ENCODE measurements around the gene SMC3. TPM values are rescaled to one million over a fixed set of nuclear protein-coding genes. Genes with fewer than 3 reads are reported as not detected.
"Not testable (repeated sequence)": the region's sequence is repeated elsewhere in the genome, so short reads cannot be mapped to it uniquely, and the experiment has no call there.

Gene SMC3
- total RNA-seq, 1 experiment from 2014 or later = 43.2 TPM

GRCh38 chr10:110531687-110532086, 35.8 kb upstream of the SMC3 start:
- H3K36me3 Mint-ChIP-seq (ENCODE audit: insufficient read depth, unreplicated experiment) = no peaks in the 10 kb centered on the region
- H3K9me3 Mint-ChIP-seq (ENCODE audit: unreplicated experiment) = no peaks in the 10 kb centered on the region
- TF ChIP-seq CTCF (IDR thresholded peaks at IDR 0.05; ENCODE audit: unreplicated experiment) = no peak
- POLR2A ChIA-PET = no interaction called here
- no peaks in the 10 kb centered on the region for H3K27me3 Mint-ChIP-seq (ENCODE audit: insufficient read depth, unreplicated experiment)
- CTCF ChIA-PET = interaction anchor here (0.6 to 3.1 kb wide), 4 partner anchors 15 to 308 kb away, joined by 3 to 13 read pairs (median 4); no protein-coding TSS in a partner anchor
- H3K4me3 Mint-ChIP-seq (ENCODE audit: unreplicated experiment) = no peak overlapping the region
- no peak for DNase-seq (ENCODE audit: unreplicated experiment)
- H3K27ac Mint-ChIP-seq (ENCODE audit: low read depth, unreplicated experiment) = no peak overlapping the region
- intact Hi-C loops (cut with micrococcal nuclease) = no loop called here
- BruUV-seq (replicated peaks) = no TSS peak
- H3K4me1 Mint-ChIP-seq (ENCODE audit: insufficient read depth, unreplicated experiment) = peaks cover 5% of the 10 kb centered on the region

- H3K4me1 Mint-ChIP-seq (ENCODE audit: insufficient read depth, unreplicated experiment); H3K36me3 Mint-ChIP-seq (ENCODE audit: insufficient read depth, unreplicated experiment); H3K27ac Mint-ChIP-seq (ENCODE audit: low read depth, unreplicated experiment); H3K27me3 Mint-ChIP-seq (ENCODE audit: insufficient read depth, unreplicated experiment); H3K4me3 Mint-ChIP-seq (ENCODE audit: unreplicated experiment); intact Hi-C loops (cut with micrococcal nuclease); H3K9me3 Mint-ChIP-seq (ENCODE audit: unreplicated experiment); DNase-seq (ENCODE audit: unreplicated experiment); BruUV-seq (replicated peaks): not testable (repeated sequence)
- CTCF ChIA-PET = interaction anchor here (3.1 kb wide), 1 partner anchor 14 kb away, joined by 13 read pairs; no protein-coding TSS in a partner anchor
- POLR2A ChIA-PET = interaction anchor here (0.9 kb wide), 1 partner anchor 17 kb away, joined by 7 read pairs; no protein-coding TSS in a partner anchor
These were observed 34.9 kb upstream of the SMC3 start for GRCh38 chr10:110532628-110533027.

DNA sequence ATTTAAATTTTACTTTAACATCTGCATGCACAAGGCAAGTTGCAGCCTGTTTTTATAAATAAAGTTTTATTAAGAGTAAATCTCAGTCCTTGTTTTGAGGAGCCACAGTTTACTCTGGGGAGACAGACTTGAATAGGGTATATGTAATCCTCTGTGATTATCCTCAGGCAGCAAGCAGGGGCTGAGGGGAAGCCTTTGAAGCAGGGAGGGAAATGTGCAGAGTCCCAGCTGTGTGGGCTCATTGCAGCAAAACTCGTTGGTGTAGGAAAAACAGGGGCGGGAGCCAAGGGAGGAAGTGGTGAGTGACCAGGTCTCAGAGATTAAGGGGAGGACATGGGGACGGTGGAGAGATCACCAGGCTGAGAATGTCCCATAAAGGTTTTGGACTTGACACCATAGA, 34.3 kb upstream of the SMC3 start:
- no peak for DNase-seq (ENCODE audit: unreplicated experiment)
- POLR2A ChIA-PET = interaction anchor here (0.9 kb wide), 1 partner anchor 16 kb away, joined by 7 read pairs; no protein-coding TSS in a partner anchor
- intact Hi-C loops (cut with micrococcal nuclease) = no loop called here
- no peak for TF ChIP-seq CTCF (IDR thresholded peaks at IDR 0.05; ENCODE audit: unreplicated experiment)
- CTCF ChIA-PET = interaction anchor here (0.6 to 3.1 kb wide), 4 partner anchors 14 to 264 kb away, joined by 3 to 13 read pairs (median 4); no protein-coding TSS in a partner anchor
- Mint-ChIP-seq H3K9me3 (ENCODE audit: unreplicated experiment) (no peaks in the 10 kb centered on the region), H3K36me3 (ENCODE audit: insufficient read depth, unreplicated experiment) (no peaks in the 10 kb centered on the region), H3K4me3 (ENCODE audit: unreplicated experiment) (no peak overlapping the region), H3K27ac (ENCODE audit: low read depth, unreplicated experiment) (no peak overlapping the region), H3K4me1 (ENCODE audit: insufficient read depth, unreplicated experiment) (peaks cover 5% of the 10 kb centered on the region), H3K27me3 (ENCODE audit: insufficient read depth, unreplicated experiment) (no peaks in the 10 kb centered on the region)
- BruUV-seq (replicated peaks) = no TSS peak

DNA sequence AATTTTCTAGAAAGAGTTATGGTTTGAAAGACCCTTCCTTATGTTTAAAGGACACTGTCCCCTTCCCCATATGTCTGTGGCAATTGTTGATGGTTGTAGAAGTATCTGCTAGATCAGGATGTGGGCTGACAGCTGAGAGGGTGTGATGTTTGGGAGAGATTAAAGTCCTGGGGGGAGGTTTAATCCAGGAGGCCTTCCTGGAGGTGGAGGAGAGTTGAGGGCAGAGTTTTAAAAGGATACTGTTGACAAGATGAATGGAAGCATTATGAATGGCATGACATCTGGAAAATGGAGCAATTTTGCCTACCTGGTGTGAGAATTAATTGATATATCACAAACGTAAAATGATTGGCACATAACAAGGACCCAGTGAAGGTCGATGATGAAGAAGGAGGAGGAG, 32.9 kb upstream of the SMC3 start:
- no peak for TF ChIP-seq CTCF (IDR thresholded peaks at IDR 0.05; ENCODE audit: unreplicated experiment)
- Mint-ChIP-seq H3K9me3 (ENCODE audit: unreplicated experiment) (no peaks in the 10 kb centered on the region), H3K27me3 (ENCODE audit: insufficient read depth, unreplicated experiment) (no peaks in the 10 kb centered on the region), H3K36me3 (ENCODE audit: insufficient read depth, unreplicated experiment) (no peaks in the 10 kb centered on the region), H3K4me1 (ENCODE audit: insufficient read depth, unreplicated experiment) (peaks cover 5% of the 10 kb centered on the region), H3K27ac (ENCODE audit: low read depth, unreplicated experiment) (no peak overlapping the region), H3K4me3 (ENCODE audit: unreplicated experiment) (no peak overlapping the region)
- ChIA-PET POLR2A (no interaction called here), CTCF (interaction anchor here (0.5 to 0.7 kb wide), 3 partner anchors 13 to 1918 kb away, joined by 3 to 5 read pairs (median 4); no protein-coding TSS in a partner anchor)
- intact Hi-C loops (cut with micrococcal nuclease) = no loop called here
- DNase-seq (ENCODE audit: unreplicated experiment) = no peak
- no TSS peak for BruUV-seq (replicated peaks)

Measured in MCF 10A (cell line).